ENCODE data around the gene SYNGR1.
"Not testable (repeated sequence)": the region's sequence is repeated elsewhere in the genome, so short reads cannot be mapped to it uniquely, and the experiment has no call there.

SYNGR1 gene

GRCh38 chr22:39317084-39317774 is 32.6 kb upstream of the SYNGR1 start:
- DNase-seq (ENCODE audit: low spot score), result no peak

GRCh38 chr22:39317775-39318506 is 31.9 kb upstream of the SYNGR1 start:
- DNase-seq (ENCODE audit: low spot score), result no peak

GRCh38 chr22:39318507-39319283 is 31.1 kb upstream of the SYNGR1 start:
- DNase-seq (ENCODE audit: low spot score), result no peak

GRCh38 chr22:39319284-39320022 is 30.3 kb upstream of the SYNGR1 start, which contains the start of gene RPL3:
Gene RPL3 (minus strand): TSS chr22:39319623. CDS start chr22:39319597, 26 bp downstream.
- DNase-seq (ENCODE audit: low spot score), result peak; percentile 97

- DNase-seq (ENCODE audit: low spot score), result not testable (repeated sequence)
Observed at GRCh38 chr22:39320616-39321029, 29.2 kb upstream of the SYNGR1 start.

- DNase-seq (ENCODE audit: low spot score), result peak; percentile 48
Observed at GRCh38 chr22:39325392-39325932, 24.3 kb upstream of the SYNGR1 start.

- no peak for DNase-seq (ENCODE audit: low spot score)
Observed at GRCh38 chr22:39327995-39328754, 21.6 kb upstream of the SYNGR1 start.

GRCh38 chr22:39330553-39330952 is 19.2 kb upstream of the SYNGR1 start:
- DNase-seq (ENCODE audit: low spot score), result not testable (repeated sequence)

- no peak for DNase-seq (ENCODE audit: low spot score)
Observed at GRCh38 chr22:39332441-39333064, 17.2 kb upstream of the SYNGR1 start.

GRCh38 chr22:39336411-39336810 is 13.4 kb upstream of the SYNGR1 start:
- no peak for DNase-seq (ENCODE audit: low spot score)

- DNase-seq (ENCODE audit: low spot score), result not testable (repeated sequence)
Observed at GRCh38 chr22:39339775-39340174, 10.0 kb upstream of the SYNGR1 start.

GRCh38 chr22:39341179-39341578 is 8.6 kb upstream of the SYNGR1 start:
- no peak for DNase-seq (ENCODE audit: low spot score)

GRCh38 chr22:39343259-39344045 is 6.3 kb upstream of the SYNGR1 start:
- peak; percentile 82 for DNase-seq (ENCODE audit: low spot score)

- no peak for DNase-seq (ENCODE audit: low spot score)
Observed at GRCh38 chr22:39344046-39344390, 5.8 kb upstream of the SYNGR1 start.

GRCh38 chr22:39345231-39345630 is 4.6 kb upstream of the SYNGR1 start:
- no peak for DNase-seq (ENCODE audit: low spot score)

- DNase-seq (ENCODE audit: low spot score), result no peak
Observed at GRCh38 chr22:39348909-39349505, 784 bp upstream of the SYNGR1 start.

- DNase-seq (ENCODE audit: low spot score), result peak; percentile 93
Observed at GRCh38 chr22:39349506-39349966, 255 bp upstream of the SYNGR1 start.

- no peak for DNase-seq (ENCODE audit: low spot score)
Observed at GRCh38 chr22:39350757-39351688, 1.2 kb downstream of the SYNGR1 start.

Measured in GM03348 (cell line).